Measurements from ENCODE around the gene MAN1A2. TPM values are rescaled to one million over a fixed set of nuclear protein-coding genes. Genes with fewer than 3 reads are reported as not detected.

The MAN1A2 gene
- total RNA-seq, 5 donors from 2014 or later (not counting 1 experiment from before 2014, with no cell fraction given): 43.3 to 64.4 (median 51.4) TPM

DNA sequence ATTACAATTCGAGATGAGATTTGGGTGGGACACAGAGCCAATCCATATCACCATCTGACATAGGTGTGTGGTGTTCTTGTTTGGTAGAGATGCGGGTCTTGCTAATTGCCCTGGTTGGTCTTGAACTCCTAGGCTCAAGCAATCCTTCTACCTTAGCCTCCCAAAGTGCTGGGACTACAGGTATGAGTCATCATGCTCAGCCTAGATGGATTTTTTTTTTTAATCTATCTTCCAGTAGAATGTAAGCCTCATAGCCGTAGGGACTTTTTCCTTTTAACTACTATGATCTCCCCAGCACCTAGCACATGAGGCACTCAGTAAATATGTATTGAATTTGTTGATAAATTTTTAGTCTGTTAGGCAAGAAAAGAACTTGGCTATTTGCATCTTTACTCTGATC lies 144.0 kb downstream of the MAN1A2 start:
- no peak overlapping the region for H3K4me3 Mint-ChIP-seq
- no peak for DNase-seq
- no peak overlapping the region for H3K27ac ChIP-seq (ENCODE audit: low read length)
- H3K27ac Mint-ChIP-seq: no peak overlapping the region
- H3K9me3 Mint-ChIP-seq: no peaks in the 10 kb centered on the region
- ChIA-PET CTCF (interaction anchor here in 1 of 2 donors (2.8 to 3.2 kb wide), 2 partner anchors 247 to 384 kb away, joined by 12 to 39 read pairs; no protein-coding TSS in a partner anchor), POLR2A (no interaction called here)
- H3K9me3 ChIP-seq: no peaks in the 10 kb centered on the region
- H3K4me1 Mint-ChIP-seq: no peaks in the 10 kb centered on the region
- no peaks in the 10 kb centered on the region for H3K27me3 Mint-ChIP-seq
- H3K4me3 ChIP-seq (ENCODE audit: control insufficient read depth in 1 of 2, extremely low read depth in 1 of 2, low read length in 1 of 2): no peak overlapping the region
- H3K36me3 Mint-ChIP-seq: peaks cover 24% of the 10 kb centered on the region
- H3K4me1 ChIP-seq (ENCODE audit: control insufficient read depth in 1 of 2, extremely low read depth in 1 of 2, insufficient read depth in 2 of 2, low read length in 2 of 2): no peaks in the 10 kb centered on the region
- no CpG with 5 or more reads among the region's 3 CpGs for WGBS (ENCODE audit: insufficient coverage)
- no peak for ATAC-seq (replicated peaks in 1 of 4)
- H3K36me3 ChIP-seq (ENCODE audit: control insufficient read depth in 2 of 2, extremely low read depth in 1 of 2, insufficient read depth in 1 of 2, low read length in 1 of 2): peaks cover 0 to 13% of the 10 kb centered on the region in 2 donors
- H3K27me3 ChIP-seq (replicated peaks in 1 of 2; ENCODE audit: control insufficient read depth in 2 of 2, extremely low read depth in 1 of 2, insufficient read depth in 2 of 2, low read length in 1 of 2): no peaks in the 10 kb centered on the region

DNA sequence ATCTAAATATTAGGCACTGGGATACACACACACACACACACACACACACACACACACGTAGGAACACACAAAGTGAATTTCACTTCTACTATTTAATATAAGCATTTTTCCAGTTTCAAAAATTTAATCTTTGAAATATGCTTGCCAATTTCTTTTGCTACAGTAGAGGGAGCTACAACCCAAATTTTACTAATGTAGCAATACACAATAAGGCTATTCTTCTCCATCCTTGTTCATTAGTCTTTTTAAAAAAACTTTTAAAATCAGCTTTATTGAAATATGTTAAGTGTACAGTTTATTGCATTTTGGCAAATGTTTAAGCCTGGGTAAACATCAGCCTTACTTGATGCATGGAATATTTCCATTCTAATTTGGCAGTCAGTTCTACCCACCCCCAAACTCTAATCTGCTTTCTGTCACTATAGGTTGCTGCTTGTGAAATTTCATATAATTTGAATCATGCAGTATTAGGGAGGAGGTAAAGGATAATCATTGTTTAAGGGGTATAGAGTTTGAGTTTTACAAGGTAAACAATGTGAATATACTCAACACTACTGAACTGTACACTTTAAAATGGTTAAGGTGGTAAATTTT lies 145.6 kb downstream of the MAN1A2 start:
- Mint-ChIP-seq H3K4me3 (no peak overlapping the region), H3K27ac (no peak overlapping the region), H3K36me3 (peaks cover 23% of the 10 kb centered on the region), H3K9me3 (no peaks in the 10 kb centered on the region), H3K4me1 (no peaks in the 10 kb centered on the region), H3K27me3 (no peaks in the 10 kb centered on the region)
- ChIA-PET CTCF (interaction anchor here (0.6 to 4.1 kb wide), 24 partner anchors 9 to 1092 kb away, joined by 3 to 39 read pairs (median 5); no protein-coding TSS in a partner anchor), POLR2A (interaction anchor here in 1 of 2 donors (0.6 kb wide), 1 partner anchor 382 kb away, joined by 3 read pairs; no protein-coding TSS in a partner anchor)
- no peak overlapping the region for H3K4me3 ChIP-seq (ENCODE audit: control insufficient read depth in 1 of 2, extremely low read depth in 1 of 2, low read length in 1 of 2)
- H3K9me3 ChIP-seq: no peaks in the 10 kb centered on the region
- H3K27me3 ChIP-seq (replicated peaks in 1 of 2; ENCODE audit: control insufficient read depth in 2 of 2, extremely low read depth in 1 of 2, insufficient read depth in 2 of 2, low read length in 1 of 2): no peaks in the 10 kb centered on the region
- peak in 1 of 35 experiments; percentile 54 for DNase-seq
- no CpG with 5 or more reads among the region's 1 CpG for WGBS (ENCODE audit: insufficient coverage)
- no peak for ATAC-seq (replicated peaks in 1 of 4)
- H3K4me1 ChIP-seq (ENCODE audit: control insufficient read depth in 1 of 2, extremely low read depth in 1 of 2, insufficient read depth in 2 of 2, low read length in 2 of 2): no peaks in the 10 kb centered on the region
- peaks cover 0 to 12% of the 10 kb centered on the region in 2 donors for H3K36me3 ChIP-seq (ENCODE audit: control insufficient read depth in 2 of 2, extremely low read depth in 1 of 2, insufficient read depth in 1 of 2, low read length in 1 of 2)
- no peak overlapping the region for H3K27ac ChIP-seq (ENCODE audit: low read length)

DNA sequence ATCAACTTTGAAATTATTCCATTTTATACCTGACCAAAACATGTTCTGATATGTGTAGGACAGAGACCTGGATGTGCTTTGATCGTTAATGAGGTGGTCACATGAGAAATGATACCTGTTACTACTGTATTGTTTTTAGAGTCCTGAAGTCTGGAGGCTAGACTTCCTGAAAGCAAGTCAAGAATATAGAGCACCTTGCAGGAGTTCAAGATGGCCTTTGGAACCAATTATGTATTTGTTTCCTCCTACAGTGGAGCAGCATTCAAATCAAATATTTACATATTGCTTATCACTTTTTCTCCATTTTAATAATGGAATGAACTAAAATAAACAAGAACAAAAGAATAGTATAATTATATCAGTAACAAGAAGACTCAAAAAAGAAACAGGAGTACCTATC lies 155.9 kb downstream of the MAN1A2 start:
- Mint-ChIP-seq H3K27me3 (no peaks in the 10 kb centered on the region), H3K9me3 (no peaks in the 10 kb centered on the region), H3K27ac (no peak overlapping the region), H3K4me1 (peaks cover 0 to 10% (median 0%) of the 10 kb centered on the region in 3 donors), H3K36me3 (peaks cover 22% of the 10 kb centered on the region), H3K4me3 (no peak overlapping the region)
- Histone ChIP-seq H3K27ac (ENCODE audit: low read length) (no peak overlapping the region), H3K27me3 (replicated peaks in 1 of 2; ENCODE audit: control insufficient read depth in 2 of 2, extremely low read depth in 1 of 2, insufficient read depth in 2 of 2, low read length in 1 of 2) (no peaks in the 10 kb centered on the region), H3K9me3 (no peaks in the 10 kb centered on the region), H3K4me3 (ENCODE audit: control insufficient read depth in 1 of 2, extremely low read depth in 1 of 2, low read length in 1 of 2) (no peak overlapping the region), H3K36me3 (ENCODE audit: control insufficient read depth in 2 of 2, extremely low read depth in 1 of 2, insufficient read depth in 1 of 2, low read length in 1 of 2) (peaks cover 0 to 11% of the 10 kb centered on the region in 2 donors), H3K4me1 (ENCODE audit: control insufficient read depth in 1 of 2, extremely low read depth in 1 of 2, insufficient read depth in 2 of 2, low read length in 2 of 2) (no peaks in the 10 kb centered on the region)
- DNase-seq (no peak), ATAC-seq (replicated peaks in 1 of 4) (no peak)
- ChIA-PET CTCF (interaction anchor here in 1 of 2 donors (0.6 to 1.3 kb wide), 3 partner anchors 138 to 1152 kb away, joined by 3 read pairs; no protein-coding TSS in a partner anchor), POLR2A (interaction anchor here in 1 of 2 donors (0.6 kb wide), 1 partner anchor 9 kb away, joined by 4 read pairs; no protein-coding TSS in a partner anchor)
- WGBS (ENCODE audit: insufficient coverage): no CpG with 5 or more reads among the region's 1 CpG

DNA sequence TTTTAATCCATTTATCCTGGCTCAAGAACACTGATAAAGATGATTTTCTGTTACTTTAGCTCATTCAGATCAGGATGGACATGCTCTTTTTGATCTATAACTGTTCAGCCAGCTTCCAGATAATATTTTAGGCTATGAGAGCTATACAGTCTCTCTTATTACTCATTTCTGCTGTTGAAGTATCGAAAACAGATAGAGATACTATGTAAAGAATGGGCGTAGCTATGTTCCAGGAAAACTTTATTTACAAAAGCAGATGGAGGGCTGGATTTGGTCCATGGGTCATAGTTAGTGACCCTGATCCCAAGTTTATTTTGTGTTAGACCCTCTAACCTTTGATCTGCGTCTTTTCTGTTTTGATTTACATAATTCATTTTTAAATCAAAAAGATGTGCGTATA lies 159.8 kb downstream of the MAN1A2 start:
- Histone ChIP-seq H3K4me3 (ENCODE audit: control insufficient read depth in 1 of 2, extremely low read depth in 1 of 2, low read length in 1 of 2) (no peak overlapping the region), H3K27ac (ENCODE audit: low read length) (no peak overlapping the region), H3K27me3 (replicated peaks in 1 of 2; ENCODE audit: control insufficient read depth in 2 of 2, extremely low read depth in 1 of 2, insufficient read depth in 2 of 2, low read length in 1 of 2) (no peaks in the 10 kb centered on the region), H3K4me1 (ENCODE audit: control insufficient read depth in 1 of 2, extremely low read depth in 1 of 2, insufficient read depth in 2 of 2, low read length in 2 of 2) (no peaks in the 10 kb centered on the region), H3K9me3 (no peaks in the 10 kb centered on the region), H3K36me3 (ENCODE audit: control insufficient read depth in 2 of 2, extremely low read depth in 1 of 2, insufficient read depth in 1 of 2, low read length in 1 of 2) (peaks cover 0 to 12% of the 10 kb centered on the region in 2 donors)
- ChIA-PET POLR2A (no interaction called here), CTCF (interaction anchor here in 1 of 2 donors (0.7 to 1.8 kb wide), 2 partner anchors 9 to 90 kb away, joined by 4 read pairs; no protein-coding TSS in a partner anchor)
- no peaks in the 10 kb centered on the region for H3K4me1 Mint-ChIP-seq
- no peaks in the 10 kb centered on the region for H3K9me3 Mint-ChIP-seq
- H3K36me3 Mint-ChIP-seq: peaks cover 20% of the 10 kb centered on the region
- H3K27me3 Mint-ChIP-seq: no peaks in the 10 kb centered on the region
- DNase-seq: no peak
- no peak overlapping the region for H3K27ac Mint-ChIP-seq
- ATAC-seq (replicated peaks in 1 of 4): no peak
- H3K4me3 Mint-ChIP-seq: no peak overlapping the region
- no CpG with 5 or more reads among the region's 4 CpGs for WGBS (ENCODE audit: insufficient coverage)

DNA sequence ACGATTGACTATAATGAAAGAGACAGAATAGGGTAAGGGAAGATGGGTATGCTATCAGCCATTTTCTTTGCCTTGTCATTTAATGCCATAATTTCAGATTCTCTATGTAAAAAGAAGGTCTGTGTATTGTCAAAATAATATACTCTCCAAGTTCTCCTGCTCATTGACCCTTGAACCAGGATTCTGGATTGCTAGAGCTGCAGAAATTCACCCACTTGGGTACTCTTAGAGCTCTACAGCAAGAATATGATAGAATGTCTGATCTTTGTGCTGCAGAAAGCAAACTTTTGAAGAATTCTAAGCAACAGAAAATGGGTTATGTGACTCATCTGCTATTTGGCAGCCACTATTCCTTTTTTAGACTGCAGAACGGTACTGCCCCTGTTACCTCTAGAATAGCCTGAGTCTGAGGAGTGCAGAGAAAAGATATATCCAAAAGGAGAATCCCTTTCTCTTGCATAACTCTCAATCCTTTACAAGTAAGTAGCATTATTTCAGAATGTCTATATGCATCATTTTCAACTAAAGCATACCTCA lies 160.4 kb downstream of the MAN1A2 start:
- Mint-ChIP-seq H3K4me3 (no peak overlapping the region), H3K4me1 (no peaks in the 10 kb centered on the region), H3K9me3 (no peaks in the 10 kb centered on the region), H3K27me3 (no peaks in the 10 kb centered on the region), H3K36me3 (peaks cover 14% of the 10 kb centered on the region), H3K27ac (no peak overlapping the region)
- Histone ChIP-seq H3K4me3 (ENCODE audit: control insufficient read depth in 1 of 2, extremely low read depth in 1 of 2, low read length in 1 of 2) (no peak overlapping the region), H3K9me3 (no peaks in the 10 kb centered on the region), H3K27me3 (replicated peaks in 1 of 2; ENCODE audit: control insufficient read depth in 2 of 2, extremely low read depth in 1 of 2, insufficient read depth in 2 of 2, low read length in 1 of 2) (no peaks in the 10 kb centered on the region), H3K27ac (ENCODE audit: low read length) (no peak overlapping the region), H3K36me3 (ENCODE audit: control insufficient read depth in 2 of 2, extremely low read depth in 1 of 2, insufficient read depth in 1 of 2, low read length in 1 of 2) (peaks cover 0 to 12% of the 10 kb centered on the region in 2 donors), H3K4me1 (ENCODE audit: control insufficient read depth in 1 of 2, extremely low read depth in 1 of 2, insufficient read depth in 2 of 2, low read length in 2 of 2) (no peaks in the 10 kb centered on the region)
- ATAC-seq (replicated peaks in 1 of 4) (no peak), DNase-seq (no peak)
- WGBS (ENCODE audit: insufficient coverage): no CpG with 5 or more reads among the region's 2 CpGs
- ChIA-PET CTCF (interaction anchor here in 1 of 2 donors (1.8 kb wide), 1 partner anchor 8 kb away, joined by 4 read pairs; no protein-coding TSS in a partner anchor), POLR2A (no interaction called here)

DNA sequence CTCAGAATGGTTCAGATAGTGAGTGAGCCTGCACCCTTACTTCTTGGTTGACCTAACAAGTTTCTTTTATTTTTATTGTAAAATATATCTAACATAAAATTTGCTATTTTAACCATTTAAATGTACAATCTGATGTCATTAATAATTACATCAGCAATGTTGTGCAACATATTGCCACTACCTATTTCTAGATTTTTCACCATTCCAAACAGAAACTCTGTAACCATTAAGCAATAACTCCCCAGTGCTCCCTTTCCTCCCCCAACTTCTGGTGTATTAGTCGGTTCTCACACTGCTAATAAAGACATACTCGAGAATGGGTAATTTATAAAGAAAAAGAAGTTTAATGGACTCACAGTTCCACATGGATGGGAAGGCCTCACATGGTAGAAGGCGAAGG lies 162.4 kb downstream of the MAN1A2 start:
- ChIA-PET CTCF (interaction anchor here in 1 of 2 donors (1.3 to 1.4 kb wide), 3 partner anchors 145 to 229 kb away, joined by 4 read pairs; no protein-coding TSS in a partner anchor), POLR2A (no interaction called here)
- H3K4me1 ChIP-seq (ENCODE audit: control insufficient read depth in 1 of 2, extremely low read depth in 1 of 2, insufficient read depth in 2 of 2, low read length in 2 of 2): no peaks in the 10 kb centered on the region
- H3K4me3 Mint-ChIP-seq: no peak overlapping the region
- peak overlapping the region in 1 of 2 donors; percentile 31 for H3K27ac Mint-ChIP-seq
- peaks cover 5% of the 10 kb centered on the region for H3K36me3 Mint-ChIP-seq
- H3K4me3 ChIP-seq (ENCODE audit: control insufficient read depth in 1 of 2, extremely low read depth in 1 of 2, low read length in 1 of 2): no peak overlapping the region
- peaks cover 0 to 7% of the 10 kb centered on the region in 2 donors for H3K36me3 ChIP-seq (ENCODE audit: control insufficient read depth in 2 of 2, extremely low read depth in 1 of 2, insufficient read depth in 1 of 2, low read length in 1 of 2)
- no peak overlapping the region for H3K27ac ChIP-seq (ENCODE audit: low read length)
- H3K9me3 Mint-ChIP-seq: no peaks in the 10 kb centered on the region
- DNase-seq (no peak), ATAC-seq (replicated peaks in 1 of 4) (no peak)
- no peaks in the 10 kb centered on the region for H3K27me3 Mint-ChIP-seq
- H3K27me3 ChIP-seq (replicated peaks in 1 of 2; ENCODE audit: control insufficient read depth in 2 of 2, extremely low read depth in 1 of 2, insufficient read depth in 2 of 2, low read length in 1 of 2): no peaks in the 10 kb centered on the region
- H3K4me1 Mint-ChIP-seq: peaks cover 0 to 2% (median 0%) of the 10 kb centered on the region in 3 donors
- WGBS (ENCODE audit: insufficient coverage): no CpG with 5 or more reads among the region's 3 CpGs
- no peaks in the 10 kb centered on the region for H3K9me3 ChIP-seq
